Skeletal muscle satellite cell (primary cell): Measurements from ENCODE around the gene ZNF296.

Experiments
- H3K27me3 ChIP-seq: 2 replicates; pipeline ENCODE4 v1.7.0; 2013; ENCODE audit warnings: low read length; ENCODE audit not compliant: control insufficient read depth, insufficient read depth
- H3K36me3 ChIP-seq: 2 replicates; pipeline ENCODE4 v1.7.0; 2013; ENCODE audit warnings: mild to moderate bottlenecking, control low read depth, low read length; ENCODE audit not compliant: insufficient read depth
- H3K4me1 ChIP-seq: 2 replicates; pipeline ENCODE4 v1.7.0; 2013; ENCODE audit warnings: low read length; ENCODE audit not compliant: control insufficient read depth, insufficient read depth
- H3K4me2 ChIP-seq: 2 replicates; pipeline ENCODE4 v1.7.0; 2013; ENCODE audit warnings: mild to moderate bottlenecking, low read length
- H3K4me3 ChIP-seq: 2 replicates; pipeline ENCODE4 v1.7.0; 2013; ENCODE audit warnings: low read length
- H3K9ac ChIP-seq: 2 replicates; pipeline ENCODE4 v1.7.0; 2013; ENCODE audit warnings: mild to moderate bottlenecking, low read depth, low read length, moderate library complexity
- H3K9me3 ChIP-seq: replicated peaks from 2 replicates; pipeline ENCODE4 v1.7.0; 2013; ENCODE audit warnings: mild to moderate bottlenecking, control low read depth, low read length

Gene ZNF296

DNA sequence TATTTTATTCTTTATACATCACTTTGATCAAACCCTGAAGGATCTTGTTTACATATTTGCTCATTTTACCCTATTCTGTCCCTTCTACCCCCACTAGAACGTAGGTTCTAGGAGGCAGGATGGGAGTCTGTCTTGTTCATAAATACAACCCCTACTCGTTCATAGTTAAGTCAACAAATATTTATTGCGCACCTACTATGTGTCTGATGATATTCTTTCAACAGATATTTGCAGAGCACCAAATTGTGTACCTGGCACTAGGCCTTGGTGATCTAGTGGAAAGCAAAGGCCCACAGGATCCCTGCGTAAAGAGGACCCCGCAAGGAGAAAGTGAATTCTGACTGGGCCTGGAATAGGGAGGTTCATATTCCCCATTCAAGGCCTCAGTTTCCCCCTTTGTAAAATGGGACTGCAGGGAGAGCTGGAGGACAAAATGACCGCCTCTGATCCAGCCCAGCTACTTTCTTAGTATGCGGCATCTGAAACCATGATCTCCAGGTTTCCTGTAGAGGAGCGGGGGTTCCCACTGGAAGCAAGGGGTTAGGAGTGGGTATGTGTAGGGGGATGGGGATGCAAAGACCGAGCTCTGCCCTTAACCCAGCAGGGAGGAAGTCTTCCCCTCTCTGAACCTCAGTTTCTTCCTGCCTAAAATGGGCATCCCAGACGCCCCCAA, 2.2 kb upstream of the ZNF296 start:
- Histone ChIP-seq H3K4me3 (peak overlapping the region; percentile 94), H3K36me3 (peaks cover 7% of the 10 kb centered on the region), H3K27me3 (no peaks in the 10 kb centered on the region), H3K4me2 (peak overlapping the region; percentile 78), H3K9ac (peak overlapping the region; percentile 93), H3K4me1 (peaks cover 21% of the 10 kb centered on the region), H3K9me3 (no peaks in the 10 kb centered on the region)

DNA sequence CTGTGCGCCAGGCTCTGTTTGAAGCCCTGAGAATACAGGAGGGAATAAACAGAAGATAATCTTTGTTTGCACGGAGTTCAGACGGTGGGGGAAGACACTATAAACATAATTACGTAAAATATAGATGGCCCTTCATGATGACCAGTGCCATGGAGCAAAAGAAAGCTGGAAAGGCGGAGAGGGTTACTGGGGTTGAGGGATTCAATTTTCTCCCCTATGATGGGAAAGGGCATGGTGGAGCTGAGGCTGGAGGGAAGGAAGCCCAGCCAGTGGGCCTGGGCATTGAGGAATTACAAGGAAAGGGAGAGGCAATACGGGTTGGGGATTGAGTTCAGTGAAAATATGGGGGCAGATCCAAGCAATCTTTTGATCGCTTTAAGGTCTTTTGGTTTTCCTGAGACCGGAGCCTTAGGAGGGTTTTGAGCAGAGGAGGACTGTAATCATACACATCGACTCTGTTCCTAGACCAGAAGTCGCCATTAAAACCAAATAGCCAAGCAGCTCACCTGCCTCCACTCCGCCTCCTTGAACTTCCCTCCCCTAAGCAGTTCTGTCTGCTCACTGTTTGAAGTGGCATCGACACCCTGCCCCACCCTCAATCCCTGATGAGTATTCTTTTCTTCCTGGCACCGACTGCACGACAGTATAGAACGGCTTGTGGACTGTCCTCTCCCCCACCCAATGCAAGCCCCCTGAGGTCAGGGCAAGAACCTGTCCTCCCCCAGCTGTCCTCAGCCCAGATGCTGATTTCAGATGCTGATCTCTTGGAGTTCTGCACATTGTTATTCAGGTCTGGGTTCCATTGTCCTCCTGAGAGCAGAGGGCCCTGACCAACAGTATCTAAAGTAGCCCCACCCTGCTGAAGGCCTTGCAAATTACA, 813 bp upstream of the ZNF296 start:
- Histone ChIP-seq H3K9ac (no peak overlapping the region), H3K4me2 (peak overlapping the region; percentile 81), H3K4me3 (peak overlapping the region; percentile 56), H3K4me1 (peaks cover 21% of the 10 kb centered on the region), H3K36me3 (peaks cover 7% of the 10 kb centered on the region), H3K9me3 (no peaks in the 10 kb centered on the region), H3K27me3 (no peaks in the 10 kb centered on the region)

DNA sequence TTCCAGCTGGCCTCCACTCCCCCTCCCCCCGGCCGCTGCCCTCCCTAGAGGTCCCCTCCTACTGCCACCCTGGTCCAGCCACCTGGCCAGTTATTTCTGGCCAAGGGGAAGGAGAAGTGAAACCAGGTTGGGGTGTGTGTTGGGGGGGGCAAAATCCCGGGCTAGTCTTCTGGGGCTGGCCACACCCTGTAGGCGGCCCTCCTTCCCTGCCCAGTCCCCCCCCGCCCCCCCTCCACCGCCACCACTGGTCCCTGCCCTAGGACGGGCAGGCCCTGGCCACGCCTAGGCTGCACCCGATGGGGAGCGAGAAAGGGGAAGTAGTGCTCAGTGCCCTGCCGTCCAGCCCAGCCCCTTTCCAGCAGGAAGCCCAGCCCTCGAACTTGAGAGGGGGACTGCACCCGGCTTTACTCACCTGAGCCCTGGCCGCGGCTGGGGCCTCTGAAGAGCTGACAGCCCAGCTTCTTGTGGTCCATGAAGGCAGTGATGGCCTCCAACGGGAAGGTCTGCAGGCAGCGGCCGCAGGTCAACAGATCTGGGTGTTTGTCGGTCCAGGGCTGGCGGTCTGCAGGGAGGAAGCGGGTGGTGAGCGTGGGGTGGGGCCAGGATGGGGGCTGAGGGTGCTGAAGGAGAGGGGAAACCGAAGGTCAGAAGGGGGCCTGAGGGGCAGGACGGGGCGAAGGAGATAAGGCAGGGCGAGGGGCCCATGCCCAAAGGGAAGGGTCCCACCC, 813 bp downstream of the ZNF296 start:
- H3K27me3 ChIP-seq: no peaks in the 10 kb centered on the region
- H3K4me2 ChIP-seq: peak overlapping the region; percentile 81
- peaks cover 17% of the 10 kb centered on the region for H3K4me1 ChIP-seq
- H3K9me3 ChIP-seq: no peaks in the 10 kb centered on the region
- H3K4me3 ChIP-seq: peak overlapping the region; percentile 56
- no peak overlapping the region for H3K9ac ChIP-seq
- peaks cover 8% of the 10 kb centered on the region for H3K36me3 ChIP-seq

DNA sequence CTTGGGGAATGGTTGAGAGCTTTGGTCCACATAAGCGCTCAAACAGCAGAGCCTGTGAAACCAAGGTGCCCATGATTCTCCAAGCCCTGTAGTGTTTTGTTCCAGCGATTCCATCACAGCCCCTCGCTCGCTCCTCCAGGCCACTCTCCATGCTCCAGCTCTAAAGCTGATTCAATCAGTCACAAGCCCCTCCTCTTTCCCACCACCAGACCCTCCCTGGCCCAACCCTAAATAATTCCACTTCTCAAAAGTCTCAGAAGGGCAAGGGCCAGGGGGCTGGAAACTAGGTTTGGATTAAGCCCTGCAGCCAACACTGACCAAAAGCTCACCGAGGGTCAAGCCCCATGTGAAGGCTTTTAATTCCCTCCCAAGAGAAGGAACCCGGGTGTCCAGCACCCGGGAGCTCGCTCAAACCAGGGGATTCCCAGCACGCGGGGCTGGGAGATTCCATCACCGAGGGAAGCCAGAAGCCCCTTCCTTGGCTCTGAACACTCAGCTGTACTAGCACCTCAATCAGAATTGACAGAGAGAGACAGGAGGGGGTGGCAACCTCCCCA, 1.5 kb downstream of the ZNF296 start:
- H3K9ac ChIP-seq: no peak overlapping the region
- peak overlapping the region; percentile 36 for H3K4me2 ChIP-seq
- H3K9me3 ChIP-seq: no peaks in the 10 kb centered on the region
- no peak overlapping the region for H3K4me3 ChIP-seq
- no peaks in the 10 kb centered on the region for H3K27me3 ChIP-seq
- H3K4me1 ChIP-seq: peaks cover 11% of the 10 kb centered on the region
- H3K36me3 ChIP-seq: peaks cover 15% of the 10 kb centered on the region

DNA sequence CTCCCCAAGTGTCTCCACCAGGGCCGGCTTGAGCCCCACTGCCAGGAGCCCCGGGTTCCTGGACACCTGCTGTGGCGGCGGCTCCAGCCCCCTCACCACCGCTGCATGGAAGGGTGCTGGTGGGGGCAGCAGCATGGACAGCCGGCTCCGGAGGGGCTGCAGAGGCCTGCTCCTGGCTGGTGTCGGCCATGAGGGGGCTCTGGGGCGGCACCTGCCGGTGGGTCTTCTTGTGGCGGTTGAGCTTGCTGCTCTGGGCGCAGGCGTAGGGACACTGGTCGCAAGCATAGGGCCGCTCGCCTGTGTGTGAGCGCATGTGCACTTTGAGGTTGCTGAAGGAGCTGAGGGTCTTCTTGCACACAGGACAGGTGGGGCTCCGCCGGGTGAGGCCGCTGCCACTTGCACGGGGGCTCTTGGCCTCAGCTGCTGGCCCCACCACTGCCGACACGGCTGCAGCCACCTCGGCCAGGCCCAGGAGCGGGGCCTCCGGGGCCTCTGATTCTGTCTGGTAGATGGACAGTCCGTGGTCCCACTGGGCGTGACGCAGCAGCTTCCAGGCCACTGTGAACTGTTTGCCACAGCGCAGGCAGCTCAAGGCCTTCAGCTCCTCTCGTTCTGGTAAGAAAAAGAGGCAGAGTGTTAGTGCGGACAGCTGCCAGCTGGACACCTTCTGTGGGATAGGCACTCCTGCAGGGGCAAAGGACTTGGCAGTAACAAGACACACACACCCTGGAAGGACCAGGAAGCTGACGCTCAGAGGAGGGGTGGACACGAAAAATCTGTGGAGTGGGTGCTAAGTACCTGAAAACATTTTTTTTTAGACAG, 4.1 kb downstream of the ZNF296 start:
- Histone ChIP-seq H3K4me2 (no peak overlapping the region), H3K4me1 (peaks cover 6% of the 10 kb centered on the region), H3K36me3 (peaks cover 28% of the 10 kb centered on the region), H3K9me3 (no peaks in the 10 kb centered on the region), H3K27me3 (no peaks in the 10 kb centered on the region), H3K4me3 (no peak overlapping the region), H3K9ac (no peak overlapping the region)

DNA sequence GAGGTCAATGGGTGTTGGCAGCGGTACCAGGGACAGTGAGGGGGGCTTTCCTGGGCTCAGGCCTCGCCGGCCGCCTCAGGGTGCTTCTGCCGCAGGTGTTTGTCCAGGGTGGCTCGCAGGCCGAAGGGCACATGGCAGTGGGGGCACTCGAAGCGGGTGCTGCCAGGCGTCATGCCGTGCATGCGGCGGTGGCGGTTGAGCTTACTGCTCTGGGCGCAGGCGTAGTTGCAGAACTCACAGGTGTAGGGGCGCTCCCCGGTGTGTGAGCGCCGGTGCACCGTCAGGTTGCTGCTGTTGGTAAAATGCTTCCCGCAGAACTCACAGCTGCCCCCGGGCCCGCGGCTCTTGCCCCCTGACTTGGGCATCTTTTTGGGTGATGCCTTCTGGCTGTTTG, 4.7 kb downstream of the ZNF296 start:
- peaks cover 34% of the 10 kb centered on the region for H3K36me3 ChIP-seq
- H3K9ac ChIP-seq: no peak overlapping the region
- no peaks in the 10 kb centered on the region for H3K27me3 ChIP-seq
- H3K9me3 ChIP-seq: no peaks in the 10 kb centered on the region
- H3K4me1 ChIP-seq: peaks cover 6% of the 10 kb centered on the region
- no peak overlapping the region for H3K4me3 ChIP-seq
- H3K4me2 ChIP-seq: no peak overlapping the region

DNA sequence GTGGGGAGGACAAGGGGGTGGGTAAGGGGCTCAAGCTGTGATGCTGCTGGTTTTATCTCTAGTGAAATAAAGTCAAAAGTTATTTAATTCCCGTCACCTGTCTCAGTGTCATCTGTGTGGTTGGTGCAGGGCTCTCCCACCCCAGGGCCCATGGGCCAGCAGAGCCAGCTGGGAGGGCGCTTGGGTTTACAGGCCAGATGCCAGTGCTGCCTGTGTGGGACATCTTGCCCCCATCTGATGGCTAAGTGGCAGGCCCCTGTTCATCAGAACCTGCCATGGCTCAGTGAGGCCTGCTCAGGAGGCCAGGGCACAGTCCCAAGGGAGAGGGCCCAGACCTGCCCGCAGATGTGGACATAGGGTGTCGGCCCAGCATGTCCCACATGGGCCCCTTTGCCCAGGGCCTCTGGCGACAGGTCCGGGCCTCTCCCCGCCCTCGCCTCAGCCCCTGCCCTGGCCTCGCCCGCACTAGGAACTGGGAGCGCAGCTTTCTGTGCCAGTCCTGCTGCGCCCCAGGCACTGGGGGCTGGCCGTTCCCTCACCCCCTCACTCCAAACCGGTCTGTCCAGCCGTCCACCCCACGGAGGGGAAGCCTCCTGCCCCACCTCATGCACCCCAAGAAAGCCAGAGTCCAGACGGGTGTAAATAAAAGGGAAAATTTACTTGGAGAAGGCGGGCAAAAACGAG, 5.3 kb downstream of the ZNF296 start:
- Histone ChIP-seq H3K4me2 (no peak overlapping the region), H3K4me3 (no peak overlapping the region), H3K36me3 (peaks cover 35% of the 10 kb centered on the region), H3K4me1 (peaks cover 3% of the 10 kb centered on the region), H3K27me3 (no peaks in the 10 kb centered on the region), H3K9ac (no peak overlapping the region), H3K9me3 (no peaks in the 10 kb centered on the region)

DNA sequence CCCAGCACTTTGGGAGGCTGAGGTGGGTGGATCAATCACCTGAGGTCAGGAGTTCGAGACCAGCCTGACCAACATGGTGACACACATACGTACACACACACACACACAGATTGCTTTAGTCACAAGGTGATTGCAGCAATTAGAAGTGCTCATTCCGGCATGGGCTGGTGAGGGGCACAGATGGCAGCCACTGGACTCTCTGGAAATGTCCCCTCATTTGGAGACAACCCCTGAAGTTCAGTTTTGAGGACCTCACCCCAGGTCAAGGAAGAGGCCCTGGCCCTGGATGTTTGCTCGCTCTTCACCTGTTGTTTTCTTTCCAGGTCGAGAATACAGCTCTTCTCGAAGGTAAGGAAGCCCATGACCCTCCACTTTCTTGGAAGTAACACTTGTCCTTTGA, 6.1 kb downstream of the ZNF296 start:
- Histone ChIP-seq H3K4me2 (no peak overlapping the region), H3K27me3 (no peaks in the 10 kb centered on the region), H3K9ac (no peak overlapping the region), H3K4me1 (no peaks in the 10 kb centered on the region), H3K36me3 (peaks cover 42% of the 10 kb centered on the region), H3K9me3 (no peaks in the 10 kb centered on the region), H3K4me3 (no peak overlapping the region)

DNA sequence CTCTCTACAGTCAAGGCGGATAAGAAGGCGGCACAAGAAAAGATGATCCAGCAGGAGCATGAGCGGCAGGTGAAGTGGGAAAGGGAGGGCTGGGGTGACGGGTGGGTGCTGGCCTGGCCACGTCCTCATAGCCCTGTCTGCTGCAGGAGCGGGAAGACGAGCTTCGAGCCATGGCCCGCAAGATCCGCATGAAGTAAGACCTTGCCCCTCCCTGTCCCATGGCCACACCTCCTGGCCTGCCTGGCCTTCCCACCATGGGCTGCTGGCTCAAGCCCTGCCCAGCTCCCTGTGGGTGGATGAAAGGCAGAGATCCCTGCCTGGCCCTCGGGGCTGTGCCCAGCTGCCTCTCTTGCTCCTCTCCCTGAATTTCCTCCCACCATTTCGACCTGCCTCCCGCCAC, 7.2 kb downstream of the ZNF296 start:
- H3K4me3 ChIP-seq: no peak overlapping the region
- H3K4me2 ChIP-seq: no peak overlapping the region
- H3K36me3 ChIP-seq: peaks cover 53% of the 10 kb centered on the region
- no peaks in the 10 kb centered on the region for H3K27me3 ChIP-seq
- H3K9me3 ChIP-seq: no peaks in the 10 kb centered on the region
- no peaks in the 10 kb centered on the region for H3K4me1 ChIP-seq
- no peak overlapping the region for H3K9ac ChIP-seq

DNA sequence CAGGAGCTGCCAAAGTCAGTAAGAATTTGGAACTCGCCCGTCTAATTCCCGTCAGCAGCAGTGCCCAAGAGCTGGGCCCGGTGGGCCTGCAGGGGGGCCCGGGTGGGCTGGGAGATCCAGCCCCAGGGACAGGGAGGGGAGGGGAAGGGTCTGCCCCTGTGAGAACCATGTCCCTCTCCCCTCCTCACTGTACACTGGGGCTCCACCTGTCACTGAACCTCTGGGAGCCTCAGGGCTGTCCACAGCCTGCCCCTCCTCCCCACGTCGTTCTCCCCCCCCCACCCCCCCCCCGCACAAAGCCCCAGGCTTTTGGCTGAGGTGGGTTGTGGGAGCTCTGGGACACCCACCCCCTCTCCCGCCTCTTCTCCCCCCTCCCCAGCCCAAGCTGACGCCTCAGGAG, 8.2 kb downstream of the ZNF296 start:
- Histone ChIP-seq H3K4me2 (no peak overlapping the region), H3K36me3 (peaks cover 62% of the 10 kb centered on the region), H3K4me3 (no peak overlapping the region), H3K9ac (no peak overlapping the region), H3K9me3 (no peaks in the 10 kb centered on the region), H3K4me1 (no peaks in the 10 kb centered on the region), H3K27me3 (no peaks in the 10 kb centered on the region)
